Measurements from ENCODE around the gene NMD3. TPM values are rescaled to one million over a fixed set of nuclear protein-coding genes. Genes with fewer than 3 reads are reported as not detected.

Gene NMD3
- total and polyA plus RNA-seq, 2 of the 13 experiments (the other 11 are each of a cell fraction or from before 2014, with no cell fraction given): 44.2 to 55.2 TPM

- ATAC-seq: no peak
- WGBS (ENCODE audit: low lambda C conversion rate): 95% methylated on average over 1 of the region's 1 CpG
- BruUV-seq (replicated peaks): no TSS peak
- H4K20me1 ChIP-seq (ENCODE audit: insufficient read depth, low read length): no peaks in the 10 kb centered on the region
- TF ChIP-seq HDAC1 (CRISPR knock-in tag; IDR thresholded peaks at IDR 0.05): no peak
- TF ChIP-seq, protein P1, sequence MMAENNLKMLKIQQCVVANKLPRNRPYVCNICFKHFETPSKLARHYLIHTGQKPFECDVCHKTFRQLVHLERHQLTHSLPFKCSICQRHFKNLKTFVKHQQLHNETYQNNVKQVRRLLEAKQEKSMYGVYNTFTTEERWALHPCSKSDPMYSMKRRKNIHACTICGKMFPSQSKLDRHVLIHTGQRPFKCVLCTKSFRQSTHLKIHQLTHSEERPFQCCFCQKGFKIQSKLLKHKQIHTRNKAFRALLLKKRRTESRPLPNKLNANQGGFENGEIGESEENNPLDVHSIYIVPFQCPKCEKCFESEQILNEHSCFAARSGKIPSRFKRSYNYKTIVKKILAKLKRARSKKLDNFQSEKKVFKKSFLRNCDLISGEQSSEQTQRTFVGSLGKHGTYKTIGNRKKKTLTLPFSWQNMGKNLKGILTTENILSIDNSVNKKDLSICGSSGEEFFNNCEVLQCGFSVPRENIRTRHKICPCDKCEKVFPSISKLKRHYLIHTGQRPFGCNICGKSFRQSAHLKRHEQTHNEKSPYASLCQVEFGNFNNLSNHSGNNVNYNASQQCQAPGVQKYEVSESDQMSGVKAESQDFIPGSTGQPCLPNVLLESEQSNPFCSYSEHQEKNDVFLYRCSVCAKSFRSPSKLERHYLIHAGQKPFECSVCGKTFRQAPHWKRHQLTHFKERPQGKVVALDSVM (CRISPR knock-in tag; IDR thresholded peaks at IDR 0.05): no peak
- TF ChIP-seq ZNF788 (CRISPR knock-in tag; IDR thresholded peaks at IDR 0.05; ENCODE audit: borderline replicate concordance): no peak
- TF ChIP-seq CBX1 (IDR thresholded peaks at IDR 0.05; ENCODE audit: low read depth): no peak
- TF ChIP-seq ZNF607 (CRISPR knock-in tag; IDR thresholded peaks at IDR 0.05; ENCODE audit: borderline replicate concordance): no peak
- no peak overlapping the region for H3K27ac ChIP-seq (ENCODE audit: extremely low read length, insufficient read depth, low read length)
- no peak overlapping the region for H3K4me2 ChIP-seq (ENCODE audit: low read depth, low read length)
- intact Hi-C loops (cut with micrococcal nuclease; ENCODE audit: unreplicated experiment): no loop called here
- no peaks in the 10 kb centered on the region for H3K27me3 ChIP-seq (ENCODE audit: control insufficient read depth in 1 of 2, insufficient read depth in 2 of 2, low read length in 2 of 2)
- no peak overlapping the region for H3K4me3 ChIP-seq (replicated peaks in 1 of 3; ENCODE audit: insufficient read depth in 1 of 3, low read depth in 2 of 3, low read length in 3 of 3)
- no peaks in the 10 kb centered on the region for H3K79me2 ChIP-seq (ENCODE audit: insufficient read depth, low read length)
- H2AFZ ChIP-seq (ENCODE audit: low read length): no peak overlapping the region
- DNase-seq (ENCODE audit: low spot score): no peak
- H3K4me1 ChIP-seq (ENCODE audit: insufficient read depth, low read length): no peaks in the 10 kb centered on the region
- FAIRE-seq: no peak
- H3K9me3 ChIP-seq (ENCODE audit: low read length): no peaks in the 10 kb centered on the region
- ChIA-PET POLR2A (no interaction called here), CTCF (ENCODE audit: low intra/inter-chr PET ratio, low total read pairs) (no interaction called here)
- in situ Hi-C loops (cut with HindIII; ENCODE audit: extremely low pct_ligation_motif_present, low pct_unique_long_range_greater_than_20kb): no loop called here
- H3K36me3 ChIP-seq (replicated peaks in 1 of 2; ENCODE audit: control insufficient read depth in 1 of 2, insufficient read depth in 2 of 2, low read length in 2 of 2): peaks cover 5 to 65% of the 10 kb centered on the region in 2 experiments
- no peak overlapping the region for H3K9ac ChIP-seq (ENCODE audit: insufficient read depth, low read depth, low read length)
Observed at GRCh38 chr3:161250116-161250515, 29.0 kb downstream of the NMD3 start.

- no peak overlapping the region for H3K9ac ChIP-seq (ENCODE audit: insufficient read depth, low read depth, low read length)
- no peak for ATAC-seq
- TF ChIP-seq SIX1 (CRISPR knock-in tag; IDR thresholded peaks at IDR 0.05; ENCODE audit: borderline replicate concordance) (no peak), ATF7 (IDR thresholded peaks at IDR 0.05) (no peak), ATF7 (CRISPR knock-in tag; IDR thresholded peaks at IDR 0.05) (no peak), PCBP2 (optimal IDR thresholded peaks at IDR 0.05; ENCODE audit: low read depth, low read length, poor library complexity, severe bottlenecking) (no peak), RBM39 (IDR thresholded peaks at IDR 0.05; ENCODE audit: low read depth, low read length, poor library complexity, severe bottlenecking) (no peak), MLXIP (CRISPR knock-in tag; IDR thresholded peaks at IDR 0.05; ENCODE audit: borderline replicate concordance) (no peak), SRSF1 (optimal IDR thresholded peaks at IDR 0.05; ENCODE audit: low read depth, low read length) (no peak), NFIC (IDR thresholded peaks at IDR 0.05; ENCODE audit: low read length) (no peak)
- TF ChIP-seq, protein P2, sequence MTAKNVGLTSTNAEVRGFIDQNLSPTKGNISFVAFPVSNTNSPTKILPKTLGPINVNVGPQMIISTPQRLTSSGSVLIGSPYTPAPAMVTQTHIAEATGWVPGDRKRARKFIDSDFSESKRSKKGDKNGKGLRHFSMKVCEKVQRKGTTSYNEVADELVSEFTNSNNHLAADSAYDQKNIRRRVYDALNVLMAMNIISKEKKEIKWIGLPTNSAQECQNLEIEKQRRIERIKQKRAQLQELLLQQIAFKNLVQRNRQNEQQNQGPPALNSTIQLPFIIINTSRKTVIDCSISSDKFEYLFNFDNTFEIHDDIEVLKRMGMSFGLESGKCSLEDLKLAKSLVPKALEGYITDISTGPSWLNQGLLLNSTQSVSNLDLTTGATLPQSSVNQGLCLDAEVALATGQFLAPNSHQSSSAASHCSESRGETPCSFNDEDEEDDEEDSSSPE (CRISPR knock-in tag; IDR thresholded peaks at IDR 0.05): no peak
Observed at GRCh38 chr3:161251716-161252115, 30.6 kb downstream of the NMD3 start.

More at GRCh38 chr3:161251716-161252115, 30.6 kb downstream of the NMD3 start:
- no peak overlapping the region for H3K27ac ChIP-seq (ENCODE audit: extremely low read length, insufficient read depth, low read length)
- no peak overlapping the region for H3K4me2 ChIP-seq (ENCODE audit: low read depth, low read length)
- DNase-seq (ENCODE audit: low spot score) (no peak), FAIRE-seq (no peak)
- no peak overlapping the region for H2AFZ ChIP-seq (ENCODE audit: low read length)
- intact Hi-C loops (cut with micrococcal nuclease; ENCODE audit: unreplicated experiment): no loop called here
- in situ Hi-C loops (cut with HindIII; ENCODE audit: extremely low pct_ligation_motif_present, low pct_unique_long_range_greater_than_20kb): no loop called here
- H3K79me2 ChIP-seq (ENCODE audit: insufficient read depth, low read length): no peaks in the 10 kb centered on the region
- H3K27me3 ChIP-seq (ENCODE audit: control insufficient read depth in 1 of 2, insufficient read depth in 2 of 2, low read length in 2 of 2): no peaks in the 10 kb centered on the region
- no peaks in the 10 kb centered on the region for H3K4me1 ChIP-seq (ENCODE audit: insufficient read depth, low read length)
- ChIA-PET CTCF (ENCODE audit: low intra/inter-chr PET ratio, low total read pairs) (no interaction called here), POLR2A (no interaction called here)
- no peaks in the 10 kb centered on the region for H4K20me1 ChIP-seq (ENCODE audit: insufficient read depth, low read length)
- no peak overlapping the region for H3K4me3 ChIP-seq (replicated peaks in 1 of 3; ENCODE audit: insufficient read depth in 1 of 3, low read depth in 2 of 3, low read length in 3 of 3)
- peaks cover 5 to 67% of the 10 kb centered on the region in 2 experiments for H3K36me3 ChIP-seq (replicated peaks in 1 of 2; ENCODE audit: control insufficient read depth in 1 of 2, insufficient read depth in 2 of 2, low read length in 2 of 2)
- no TSS peak for BruUV-seq (replicated peaks)
- 98% methylated on average over 2 of the region's 2 CpGs for WGBS (ENCODE audit: low lambda C conversion rate)
- H3K9me3 ChIP-seq (ENCODE audit: low read length): no peaks in the 10 kb centered on the region
